IgD-negative memory B cell (primary cell): Measurements from ENCODE around the gene NAT10. TPM values are rescaled to one million over a fixed set of nuclear protein-coding genes. Genes with fewer than 3 reads are reported as not detected.

Experiments used
- H3K27ac Mint-ChIP-seq, 3 donors: one replicate each; pipeline ENCODE4 v1.8.0; 2020 to 2022; ENCODE audit warnings: mild to moderate bottlenecking in 3 of 3, mixed read lengths in 3 of 3, moderate library complexity in 1 of 3
- H3K27me3 Mint-ChIP-seq: one replicate; pipeline ENCODE4 v1.8.0; 2021; ENCODE audit warnings: mixed read lengths
- H3K36me3 Mint-ChIP-seq: one replicate; pipeline ENCODE4 v1.8.0; 2020; ENCODE audit warnings: mild to moderate bottlenecking, mixed read lengths
- H3K4me1 Mint-ChIP-seq, 3 donors: one replicate each; pipeline ENCODE4 v1.8.0; 2020 to 2022; ENCODE audit warnings: mixed read lengths in 3 of 3, mild to moderate bottlenecking in 1 of 3
- H3K4me3 Mint-ChIP-seq, 4 donors: one replicate each; pipeline ENCODE4 v1.8.0; 2020 to 2022; ENCODE audit warnings: mild to moderate bottlenecking in 4 of 4, mixed read lengths in 4 of 4, moderate library complexity in 3 of 4
- H3K9me3 Mint-ChIP-seq, 3 donors: one replicate each; pipeline ENCODE4 v1.8.0; 2020 to 2021; ENCODE audit warnings: mixed read lengths in 3 of 3, mild to moderate bottlenecking in 1 of 3
- polyA plus RNA-seq: library from polyadenylated mRNA; unstranded; fragments of 300-500 nt; fragmentation: Illumina TruSeq; gene quantifications from one replicate; pipeline ENCODE4 v1.2.3, GENCODE V29; 2021

The NAT10 gene
- polyA plus RNA-seq, 1 donor from 2014 or later = 35.7 TPM

DNA sequence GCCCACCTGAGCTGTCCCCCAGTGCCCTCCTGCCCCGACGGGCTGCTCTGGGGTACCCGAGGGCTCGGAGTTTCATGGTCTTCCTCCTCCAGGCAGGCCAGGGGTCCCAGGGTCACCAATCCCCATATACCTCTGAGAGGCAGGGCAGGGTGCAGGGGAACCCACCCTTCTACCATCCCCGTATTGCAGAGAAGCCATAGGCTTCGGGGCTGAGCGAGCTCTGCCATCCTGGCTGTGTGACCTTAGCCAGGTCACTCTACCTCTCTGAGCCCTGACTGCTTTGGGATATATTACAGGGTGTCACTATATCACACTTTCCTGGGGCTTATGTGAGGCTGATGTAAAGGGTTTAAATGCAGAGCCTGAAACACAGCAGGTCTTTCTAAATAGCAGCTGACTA is 57.4 kb downstream of the NAT10 start:
- Mint-ChIP-seq H3K4me1 (peaks cover 0 to 2% (median 0%) of the 10 kb centered on the region in 3 donors), H3K27me3 (no peaks in the 10 kb centered on the region), H3K9me3 (no peaks in the 10 kb centered on the region), H3K36me3 (no peaks in the 10 kb centered on the region), H3K4me3 (no peak overlapping the region), H3K27ac (no peak overlapping the region)

- Mint-ChIP-seq H3K36me3 (peaks cover 2% of the 10 kb centered on the region), H3K4me1 (peaks cover 0 to 2% (median 0%) of the 10 kb centered on the region in 3 donors), H3K27me3 (no peaks in the 10 kb centered on the region), H3K9me3 (no peaks in the 10 kb centered on the region), H3K4me3 (no peak overlapping the region), H3K27ac (peak overlapping the region in 1 of 3 donors; percentile 64)
These were observed 59.7 kb downstream of the NAT10 start for GRCh38 chr11:34165121-34165520.

- Mint-ChIP-seq H3K4me1 (peaks cover 0 to 2% (median 0%) of the 10 kb centered on the region in 3 donors), H3K27ac (peak overlapping the region in 1 of 3 donors; percentile 64), H3K27me3 (no peaks in the 10 kb centered on the region), H3K36me3 (peaks cover 3% of the 10 kb centered on the region), H3K4me3 (peak overlapping the region in 1 of 4 donors; percentile 66), H3K9me3 (no peaks in the 10 kb centered on the region)
These were observed 60.5 kb downstream of the NAT10 start for GRCh38 chr11:34165786-34166555.

DNA sequence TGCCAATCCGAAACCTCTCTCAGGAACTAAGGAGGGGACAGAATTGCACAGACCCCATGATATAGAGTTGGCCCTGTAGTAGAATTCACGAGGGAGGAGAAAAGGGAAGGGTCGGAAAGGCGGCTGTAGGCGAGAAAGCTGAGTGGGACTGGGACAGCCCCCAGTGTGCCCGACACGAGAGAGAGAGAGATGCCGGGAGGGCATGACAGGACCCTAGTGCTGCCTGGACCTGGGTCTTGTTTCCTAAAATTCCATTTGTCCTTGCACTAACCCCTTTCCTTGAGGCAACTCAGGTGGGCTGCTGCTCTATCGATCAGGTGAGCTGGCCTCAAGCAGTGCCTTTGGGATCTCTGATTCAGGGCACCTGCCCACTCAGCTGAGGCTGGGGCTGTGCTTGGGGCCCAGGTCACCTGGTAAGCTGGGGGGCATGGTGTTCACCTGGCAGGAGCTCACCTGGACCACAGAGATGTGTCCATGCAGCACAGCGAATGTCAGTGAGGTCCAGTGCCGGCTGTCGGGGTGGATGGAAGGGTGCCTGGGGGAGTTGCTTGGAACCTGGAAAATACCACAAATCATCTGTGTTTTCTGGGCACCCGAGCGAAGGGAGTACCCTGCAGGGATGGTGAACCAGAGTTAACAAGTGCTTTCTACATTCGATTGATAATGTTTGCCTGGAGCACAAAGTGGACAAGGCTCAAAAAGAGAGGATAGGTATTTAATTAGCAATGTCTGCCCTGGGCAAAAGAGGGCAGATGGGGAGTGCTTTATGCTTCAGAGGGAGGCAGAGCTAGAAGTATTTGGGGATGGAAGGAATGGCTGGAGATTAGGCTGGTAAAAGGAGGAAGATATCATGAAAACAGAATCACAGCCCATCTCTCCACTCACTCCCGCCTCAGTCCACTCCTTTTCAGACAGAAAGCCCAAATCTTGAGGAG is 61.6 kb downstream of the NAT10 start:
- peaks cover 3% of the 10 kb centered on the region for H3K36me3 Mint-ChIP-seq
- no peak overlapping the region for H3K4me3 Mint-ChIP-seq
- no peaks in the 10 kb centered on the region for H3K27me3 Mint-ChIP-seq
- peaks cover 0 to 2% (median 0%) of the 10 kb centered on the region in 3 donors for H3K4me1 Mint-ChIP-seq
- H3K9me3 Mint-ChIP-seq = no peaks in the 10 kb centered on the region
- H3K27ac Mint-ChIP-seq = no peak overlapping the region

DNA sequence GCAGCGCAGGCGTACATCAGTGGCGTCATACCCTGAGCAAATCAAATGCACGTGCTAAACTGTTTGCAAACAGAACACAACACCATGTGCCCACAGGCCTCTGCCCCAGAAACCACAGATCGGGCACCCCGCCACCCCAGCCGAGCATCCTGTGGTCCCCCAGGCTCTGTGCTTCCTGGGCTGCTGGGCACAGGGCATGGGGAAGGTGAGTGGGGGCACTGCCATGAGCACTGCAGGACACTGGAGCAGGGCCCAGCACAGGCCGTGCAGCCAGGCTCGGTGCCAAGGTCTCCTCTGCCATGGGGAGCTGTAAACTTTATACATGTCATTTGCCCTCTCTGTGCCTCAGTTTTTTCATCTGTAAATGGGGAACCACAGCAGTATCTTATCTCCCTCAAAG is 62.5 kb downstream of the NAT10 start:
- H3K9me3 Mint-ChIP-seq = no peaks in the 10 kb centered on the region
- H3K4me3 Mint-ChIP-seq = no peak overlapping the region
- peaks cover 0 to 2% (median 0%) of the 10 kb centered on the region in 3 donors for H3K4me1 Mint-ChIP-seq
- H3K27me3 Mint-ChIP-seq = no peaks in the 10 kb centered on the region
- H3K27ac Mint-ChIP-seq = no peak overlapping the region
- H3K36me3 Mint-ChIP-seq = peaks cover 3% of the 10 kb centered on the region

- Mint-ChIP-seq H3K4me3 (no peak overlapping the region), H3K4me1 (no peaks in the 10 kb centered on the region), H3K27me3 (no peaks in the 10 kb centered on the region), H3K27ac (no peak overlapping the region), H3K36me3 (peaks cover 3% of the 10 kb centered on the region), H3K9me3 (no peaks in the 10 kb centered on the region)
These were observed 63.4 kb downstream of the NAT10 start for GRCh38 chr11:34168642-34169420.

GRCh38 chr11:34169686-34170085 is 64.3 kb downstream of the NAT10 start:
- Mint-ChIP-seq H3K4me3 (no peak overlapping the region), H3K36me3 (peaks cover 3% of the 10 kb centered on the region)

DNA sequence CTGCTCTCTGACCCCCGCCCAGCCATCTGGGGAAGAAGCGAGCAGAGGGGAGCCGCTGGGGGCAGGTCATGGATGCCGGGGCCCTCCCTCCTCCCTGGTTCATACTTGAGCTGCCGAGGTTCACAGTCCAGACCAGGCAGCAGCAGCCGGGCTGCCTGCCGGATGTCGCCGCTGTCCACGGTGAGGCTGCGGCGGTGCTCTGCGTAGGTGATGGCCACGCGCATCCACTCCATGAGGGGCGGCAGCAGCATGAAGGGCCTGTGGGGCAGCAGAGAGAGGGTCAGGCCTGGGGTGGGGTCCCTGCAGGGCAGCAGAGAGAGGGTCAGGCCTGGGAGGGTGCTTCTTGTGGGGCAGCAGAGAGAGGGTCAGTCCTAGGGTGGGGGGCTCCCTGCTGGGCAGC is 67.6 kb downstream of the NAT10 start:
- H3K36me3 Mint-ChIP-seq = peaks cover 3% of the 10 kb centered on the region
- peaks cover 0 to 6% (median 4%) of the 10 kb centered on the region in 3 donors for H3K4me1 Mint-ChIP-seq
- H3K27me3 Mint-ChIP-seq = no peaks in the 10 kb centered on the region
- H3K9me3 Mint-ChIP-seq = no peaks in the 10 kb centered on the region
- no peak overlapping the region for H3K4me3 Mint-ChIP-seq
- H3K27ac Mint-ChIP-seq = no peak overlapping the region

More at GRCh38 chr11:34169686-34170085, 64.3 kb downstream of the NAT10 start:
- Mint-ChIP-seq H3K9me3 (no peaks in the 10 kb centered on the region), H3K4me1 (peaks cover 0 to under 1% (median 0%) of the 10 kb centered on the region in 3 donors), H3K27ac (no peak overlapping the region), H3K27me3 (no peaks in the 10 kb centered on the region)

GRCh38 chr11:34174412-34175041 is 69.1 kb downstream of the NAT10 start:
- peaks cover 0 to 6% (median 4%) of the 10 kb centered on the region in 3 donors for H3K4me1 Mint-ChIP-seq
- no peaks in the 10 kb centered on the region for H3K27me3 Mint-ChIP-seq
- no peak overlapping the region for H3K27ac Mint-ChIP-seq
- H3K4me3 Mint-ChIP-seq = peak overlapping the region in 3 of 4 donors; percentile 37 to 72 (median 60)
- H3K36me3 Mint-ChIP-seq = peaks cover 3% of the 10 kb centered on the region
- H3K9me3 Mint-ChIP-seq = no peaks in the 10 kb centered on the region

DNA sequence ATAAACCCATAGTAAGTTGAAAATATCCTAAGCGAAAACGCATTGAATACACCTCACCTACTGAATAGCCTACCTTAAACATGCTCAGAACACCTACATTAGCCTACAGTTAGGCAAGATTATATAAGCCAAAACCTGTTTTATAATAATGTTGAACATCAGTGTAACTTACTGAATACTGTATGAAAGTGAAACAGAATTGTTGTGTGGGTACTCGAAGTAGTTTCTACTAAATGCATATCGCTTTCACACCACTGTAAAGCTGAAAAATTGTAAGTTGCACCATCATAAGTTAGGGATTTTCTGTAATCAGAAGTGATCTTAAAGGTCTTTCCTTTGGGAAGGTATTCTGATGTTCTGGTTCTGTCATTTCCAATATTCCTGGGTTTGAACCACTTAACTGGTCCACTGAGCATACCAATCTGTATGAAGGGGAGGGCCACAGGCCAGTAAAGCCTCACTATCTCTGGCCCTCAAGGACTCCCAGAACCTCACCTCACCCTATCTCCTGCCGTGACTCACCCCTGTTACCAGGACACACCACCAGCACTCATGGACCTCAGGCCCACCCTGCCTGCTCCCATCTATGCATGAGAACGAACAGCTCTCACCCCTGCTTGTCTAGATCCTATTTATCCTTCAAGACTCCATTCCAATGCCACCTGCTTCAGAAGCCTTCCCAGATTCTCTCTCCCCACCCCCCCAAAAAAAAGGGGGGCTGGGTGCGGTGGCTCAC is 70.0 kb downstream of the NAT10 start:
- peak overlapping the region in 1 of 4 donors; percentile 27 for H3K4me3 Mint-ChIP-seq
- H3K4me1 Mint-ChIP-seq = peaks cover 0 to 6% (median 4%) of the 10 kb centered on the region in 3 donors
- H3K27me3 Mint-ChIP-seq = no peaks in the 10 kb centered on the region
- peaks cover under 1% of the 10 kb centered on the region for H3K36me3 Mint-ChIP-seq
- H3K27ac Mint-ChIP-seq = no peak overlapping the region
- H3K9me3 Mint-ChIP-seq = no peaks in the 10 kb centered on the region

DNA sequence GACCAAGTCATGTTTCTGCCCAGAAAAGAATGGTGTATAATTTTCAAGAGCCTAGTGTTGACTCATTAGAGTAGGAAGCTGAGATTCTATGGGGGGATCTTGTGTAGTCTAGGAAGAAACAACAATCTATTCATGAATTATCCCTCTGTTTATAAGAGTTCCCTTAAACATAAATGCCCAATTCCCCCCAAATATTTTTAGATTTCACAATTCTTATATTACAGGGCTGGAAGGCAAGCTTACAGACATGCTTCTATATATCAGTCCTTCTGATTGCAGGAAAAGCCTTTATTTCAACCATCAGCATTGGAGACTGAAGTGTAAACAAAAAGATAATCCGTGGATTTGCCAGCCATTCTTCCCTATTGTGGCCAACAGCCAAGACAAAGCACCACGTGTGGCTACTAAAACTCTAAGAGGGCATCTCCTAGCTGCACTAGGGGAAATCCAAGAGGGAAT is 71.4 kb downstream of the NAT10 start:
- Mint-ChIP-seq H3K4me3 (no peak overlapping the region), H3K36me3 (no peaks in the 10 kb centered on the region), H3K4me1 (peaks cover 0 to 6% (median 4%) of the 10 kb centered on the region in 3 donors), H3K27me3 (no peaks in the 10 kb centered on the region), H3K9me3 (no peaks in the 10 kb centered on the region), H3K27ac (no peak overlapping the region)

DNA sequence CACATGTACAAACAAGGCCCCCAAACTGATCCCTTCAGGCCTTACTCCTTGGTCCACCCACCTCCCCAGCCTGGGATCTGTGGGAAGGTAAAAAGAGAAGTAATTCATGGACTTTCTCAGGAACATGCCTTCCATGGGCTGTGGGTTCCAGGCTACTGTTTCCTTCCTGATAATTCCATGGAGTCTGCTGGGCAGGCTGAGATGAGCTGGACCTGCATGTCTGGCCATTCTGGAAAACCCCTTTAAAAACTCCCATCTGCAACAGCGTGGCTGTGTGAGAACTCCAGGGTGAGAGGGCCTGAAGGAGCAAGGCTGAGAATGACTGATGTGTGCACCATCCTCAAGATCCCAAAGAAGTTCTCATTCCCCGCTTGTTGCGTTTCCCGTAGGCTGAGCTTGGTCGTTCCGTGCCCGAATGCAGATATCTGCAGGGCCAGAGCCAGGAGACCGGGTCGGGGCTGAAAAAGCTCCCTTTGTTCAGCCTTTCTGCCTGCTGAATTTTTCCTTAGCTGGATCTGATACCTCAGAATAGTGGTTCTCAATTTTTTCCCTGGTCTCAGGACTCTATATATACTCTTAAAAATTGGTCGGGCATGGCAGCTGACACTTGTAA is 72.9 kb downstream of the NAT10 start:
- H3K9me3 Mint-ChIP-seq = no peaks in the 10 kb centered on the region
- no peaks in the 10 kb centered on the region for H3K36me3 Mint-ChIP-seq
- no peaks in the 10 kb centered on the region for H3K27me3 Mint-ChIP-seq
- H3K27ac Mint-ChIP-seq = no peak overlapping the region
- no peak overlapping the region for H3K4me3 Mint-ChIP-seq
- peaks cover 0 to 6% (median 4%) of the 10 kb centered on the region in 3 donors for H3K4me1 Mint-ChIP-seq

GRCh38 chr11:34179026-34179675 is 73.7 kb downstream of the NAT10 start:
- no peaks in the 10 kb centered on the region for H3K9me3 Mint-ChIP-seq
- H3K27ac Mint-ChIP-seq = no peak overlapping the region
- no peaks in the 10 kb centered on the region for H3K36me3 Mint-ChIP-seq
- no peak overlapping the region for H3K4me3 Mint-ChIP-seq
- H3K27me3 Mint-ChIP-seq = no peaks in the 10 kb centered on the region
- H3K4me1 Mint-ChIP-seq = peaks cover 0 to 6% (median 4%) of the 10 kb centered on the region in 3 donors
